ENCODE measurements around the gene NPAS3. TPM values are rescaled to one million over a fixed set of nuclear protein-coding genes. Genes with fewer than 3 reads are reported as not detected.

The NPAS3 gene
- total RNA-seq = 1.4 and 3.9 TPM in 2 replicates

GRCh38 chr14:32938719-32939253 lies at the start of gene NPAS3:
Gene NPAS3 (plus strand): TSS chr14:32938879.

